A673 (cell line): ENCODE data around the gene ARL6. TPM values are rescaled to one million over a fixed set of nuclear protein-coding genes. Genes with fewer than 3 reads are reported as not detected.

ENCODE experiments used
- BruUV-seq: library from RNA; stranded (reverse); fragments of 400-500 nt; replicated peaks from 2 replicates; lab custom pipeline; 2021; lab: Mats Ljungman, UMichigan
- CTCF ChIA-PET: fragments of 300-600 bp; sonication (Branson Sonifier 250); formaldehyde crosslinking; loops from one replicate; lab custom pipeline; 2022; ENCODE audit warnings: antibody characterized with exemption; lab: Charles Lee
- POLR2A ChIA-PET: fragments of 300-600 bp; sonication (Branson Sonifier 250); formaldehyde crosslinking; loops from one replicate; lab custom pipeline; 2022; ENCODE audit warnings: antibody characterized with exemption; ENCODE audit not compliant: low non-redundant PET; lab: Charles Lee
- DNase-seq: peaks from one replicate; pipeline ENCODE4 v3.0.0-alpha.2; 2015; ENCODE audit warnings: low spot score
- H3K27ac ChIP-seq: fragments of 200-600 bp; sonication (generic); 2 replicates; pipeline ENCODE4 v1.5.1; 2016; ENCODE audit warnings: mixed run types, low read depth, mild to moderate bottlenecking, mixed read lengths, antibody characterized with exemption, low read length; ENCODE audit not compliant: poor library complexity, severe bottlenecking
- H3K27me3 ChIP-seq: fragments of 200-600 bp; sonication (generic); replicated peaks from 2 replicates; pipeline ENCODE4 v1.6.1; 2017; ENCODE audit warnings: mixed run types, low read depth, mild to moderate bottlenecking, mixed read lengths, antibody characterized with exemption, low read length; ENCODE audit not compliant: insufficient read depth, poor library complexity
- H3K36me3 ChIP-seq: fragments of 200-600 bp; sonication (generic); 2 replicates; pipeline ENCODE4 v1.6.1; 2016; ENCODE audit warnings: mixed run types, mild to moderate bottlenecking, mixed read lengths, antibody characterized with exemption, low read length; ENCODE audit not compliant: insufficient read depth, poor library complexity, severe bottlenecking
- H3K4me1 ChIP-seq: fragments of 200-600 bp; sonication (generic); 2 replicates; pipeline ENCODE4 v1.6.1; 2017; ENCODE audit warnings: mixed run types, mild to moderate bottlenecking, mixed read lengths, antibody characterized with exemption, low read length; ENCODE audit not compliant: insufficient read depth, poor library complexity, severe bottlenecking
- H3K4me3 ChIP-seq: fragments of 200-600 bp; sonication (generic); 2 replicates; pipeline ENCODE4 v1.5.1; 2016; ENCODE audit warnings: low read depth, mixed run types, mild to moderate bottlenecking, mixed read lengths, low read length; ENCODE audit not compliant: poor library complexity, severe bottlenecking
- H3K9me3 ChIP-seq: fragments of 200-600 bp; sonication (generic); 2 replicates; pipeline ENCODE4 v1.6.1; 2016; ENCODE audit warnings: mixed run types, low read depth, mild to moderate bottlenecking, mixed read lengths, antibody characterized with exemption, low read length; ENCODE audit not compliant: poor library complexity, severe bottlenecking
- CTCF ChIP-seq: fragments of 300-800, 200-600 bp; sonication (generic); conservative IDR thresholded peaks from 2 replicates; pipeline ENCODE4 v1.5.1; 2017; ENCODE audit warnings: low read depth, mild to moderate bottlenecking, antibody characterized with exemption, low read length, moderate library complexity, mixed read lengths
- EZH2 ChIP-seq: fragments of 200-600 bp; sonication (generic); IDR thresholded peaks from 2 replicates; pipeline ENCODE4 v1.6.1; 2017; ENCODE audit warnings: borderline replicate concordance, low read depth, mild to moderate bottlenecking, mixed read lengths, antibody characterized with exemption, low read length; ENCODE audit not compliant: poor library complexity, severe bottlenecking
- intact Hi-C: fragments of 100-400 bp; cut with micrococcal nuclease; formaldehyde crosslinking; loops from one replicate; pipeline ENCODE4 v1.10.0; 2022; ENCODE audit not compliant: unreplicated experiment
- total RNA-seq: library from RNA; stranded (reverse); gene quantifications from 2 replicates; pipeline ENCODE4 v1.2.3, GENCODE V29; 2021

ARL6 gene
- total RNA-seq, 1 experiment from 2014 or later = 8.4 TPM

- Histone ChIP-seq H3K4me3 (no peak overlapping the region), H3K27me3 (peaks cover 24% of the 10 kb centered on the region), H3K27ac (no peak overlapping the region), H3K36me3 (no peaks in the 10 kb centered on the region), H3K4me1 (no peaks in the 10 kb centered on the region), H3K9me3 (no peaks in the 10 kb centered on the region)
- CTCF ChIA-PET = no interaction called here
- POLR2A ChIA-PET = no interaction called here
- no peak for TF ChIP-seq EZH2
- TF ChIP-seq CTCF = no peak
- BruUV-seq = no TSS peak
- no peak for DNase-seq
- intact Hi-C loops = no loop called here
These were observed 22.5 kb upstream of the ARL6 start for GRCh38 chr3:97742036-97742435.

GRCh38 chr3:97744289-97744688 is 20.3 kb upstream of the ARL6 start:
- no TSS peak for BruUV-seq
- Histone ChIP-seq H3K9me3 (no peaks in the 10 kb centered on the region), H3K36me3 (no peaks in the 10 kb centered on the region), H3K4me1 (no peaks in the 10 kb centered on the region), H3K4me3 (no peak overlapping the region), H3K27ac (no peak overlapping the region), H3K27me3 (peaks cover 22% of the 10 kb centered on the region)
- ChIA-PET POLR2A (no interaction called here), CTCF (no interaction called here)
- DNase-seq = no peak
- no peak for TF ChIP-seq EZH2
- TF ChIP-seq CTCF = no peak
- intact Hi-C loops = no loop called here

- intact Hi-C loops = no loop called here
- TSS peak; percentile 78 for BruUV-seq
- Histone ChIP-seq H3K36me3 (no peaks in the 10 kb centered on the region), H3K27ac (peak overlapping the region; percentile 69), H3K4me3 (peak overlapping the region; percentile 66), H3K4me1 (peaks cover 7% of the 10 kb centered on the region), H3K27me3 (no peaks in the 10 kb centered on the region), H3K9me3 (no peaks in the 10 kb centered on the region)
- TF ChIP-seq EZH2 = no peak
- TF ChIP-seq CTCF = no peak
- POLR2A ChIA-PET = no interaction called here
- no peak for DNase-seq
- CTCF ChIA-PET = interaction anchor here (1.0 kb wide), 1 partner anchor 259 kb away, joined by 4 read pairs; no protein-coding TSS in a partner anchor
These were observed 762 bp upstream of the ARL6 start for GRCh38 chr3:97763586-97764406.
